NCI-H128 (cell line): ENCODE results near the gene ASPHD1.
"Not testable (repeated sequence)": the region's sequence is repeated elsewhere in the genome, so short reads cannot be mapped to it uniquely, and the experiment has no call there.

Experiments used
- DNase-seq: peaks from one replicate; lab custom pipeline; 2025; ENCODE audit not compliant: unreplicated experiment; lab: John Stamatoyannopoulos, UW

Gene ASPHD1, protein sequence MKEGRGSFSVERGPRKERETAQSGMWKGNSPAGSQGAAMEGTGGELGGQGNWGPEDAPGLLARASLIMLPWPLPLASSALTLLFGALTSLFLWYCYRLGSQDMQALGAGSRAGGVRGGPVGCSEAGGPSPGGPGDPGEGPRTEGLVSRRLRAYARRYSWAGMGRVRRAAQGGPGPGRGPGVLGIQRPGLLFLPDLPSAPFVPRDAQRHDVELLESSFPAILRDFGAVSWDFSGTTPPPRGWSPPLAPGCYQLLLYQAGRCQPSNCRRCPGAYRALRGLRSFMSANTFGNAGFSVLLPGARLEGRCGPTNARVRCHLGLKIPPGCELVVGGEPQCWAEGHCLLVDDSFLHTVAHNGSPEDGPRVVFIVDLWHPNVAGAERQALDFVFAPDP

DNA sequence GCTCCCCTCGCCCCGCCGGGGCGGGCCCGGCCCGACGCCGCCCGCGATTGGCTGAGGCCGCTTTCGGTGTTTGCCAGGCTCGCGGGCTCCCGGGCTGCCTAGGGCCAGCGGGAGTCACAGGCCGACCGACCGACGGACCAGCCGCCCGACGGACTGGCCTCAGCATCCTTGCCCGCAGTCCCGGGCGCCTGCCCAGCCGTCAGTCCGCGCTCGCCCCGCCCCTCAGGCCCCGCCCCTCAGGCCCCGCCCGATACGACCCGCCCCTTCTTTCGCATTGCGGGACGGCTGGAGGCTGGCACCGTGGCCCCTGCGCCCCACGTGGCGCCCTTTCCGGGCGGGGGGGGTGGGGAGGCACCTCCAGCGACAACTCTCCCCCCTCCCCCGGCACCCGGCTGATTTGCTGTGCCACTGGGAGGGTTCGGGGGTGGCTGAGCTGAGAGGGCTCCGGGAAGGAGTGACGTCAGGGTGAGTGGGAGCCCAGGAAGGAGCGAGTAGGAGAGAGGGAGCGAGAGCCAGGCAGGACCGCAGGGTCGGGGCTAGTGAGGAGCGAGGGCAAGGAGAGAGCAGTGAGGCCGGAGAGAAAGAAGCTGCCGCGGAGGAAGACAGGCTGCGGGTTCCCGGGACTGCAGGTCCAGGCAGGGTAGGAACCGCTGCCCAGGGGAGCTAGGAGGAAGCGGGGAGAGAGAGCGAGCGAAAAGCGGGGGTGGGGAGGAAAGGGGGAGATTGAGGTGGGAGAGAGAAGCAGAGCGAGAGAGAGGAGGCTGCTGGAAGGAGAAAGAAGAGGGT lies at the start of gene ASPHD1:
Gene ASPHD1, plus strand, starts transcription at position 387 of the 786 bp plus-strand sequence. CDS start 484 bp downstream, outside the sequence.
- DNase-seq: no peak

DNA sequence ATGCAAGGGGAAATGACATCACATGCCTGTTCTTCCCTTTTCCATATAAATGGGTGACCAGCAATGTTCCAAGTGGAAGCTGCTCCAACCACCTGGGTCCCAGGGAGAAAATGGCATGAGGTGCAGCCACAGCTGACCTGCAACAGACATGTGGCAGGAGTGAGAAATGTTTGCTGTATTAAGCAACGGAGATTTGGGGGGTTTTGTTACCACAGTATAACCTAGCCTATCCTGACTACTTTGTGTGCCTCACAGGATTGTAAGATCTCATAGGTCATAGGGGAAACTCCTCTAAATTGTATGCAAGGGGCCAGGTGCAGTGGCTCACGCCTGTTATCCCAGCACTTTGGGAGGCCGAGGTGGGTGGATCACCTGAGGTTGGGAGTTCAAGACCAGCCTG lies 49.3 kb upstream of the ASPHD1 start:
- no peak for DNase-seq

DNA sequence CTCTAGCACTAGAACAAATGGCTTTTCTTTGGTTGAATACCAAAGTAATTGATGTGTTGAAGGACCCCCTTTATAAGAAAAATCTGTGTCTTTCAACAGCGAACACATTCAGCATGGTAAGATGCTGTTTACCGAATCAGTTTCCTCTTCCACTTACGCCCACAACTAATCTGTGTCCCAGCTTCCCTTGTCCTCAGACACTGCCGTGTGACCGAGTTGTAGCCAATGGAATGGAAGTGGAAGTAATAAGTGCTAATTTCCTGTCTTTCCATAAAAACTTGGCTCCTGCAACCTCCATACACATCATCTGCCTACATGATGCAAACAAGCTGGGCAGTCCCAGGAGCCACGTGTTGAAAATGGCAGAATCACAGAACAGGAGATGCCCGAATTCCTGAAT lies 47.6 kb upstream of the ASPHD1 start:
- DNase-seq: no peak

DNA sequence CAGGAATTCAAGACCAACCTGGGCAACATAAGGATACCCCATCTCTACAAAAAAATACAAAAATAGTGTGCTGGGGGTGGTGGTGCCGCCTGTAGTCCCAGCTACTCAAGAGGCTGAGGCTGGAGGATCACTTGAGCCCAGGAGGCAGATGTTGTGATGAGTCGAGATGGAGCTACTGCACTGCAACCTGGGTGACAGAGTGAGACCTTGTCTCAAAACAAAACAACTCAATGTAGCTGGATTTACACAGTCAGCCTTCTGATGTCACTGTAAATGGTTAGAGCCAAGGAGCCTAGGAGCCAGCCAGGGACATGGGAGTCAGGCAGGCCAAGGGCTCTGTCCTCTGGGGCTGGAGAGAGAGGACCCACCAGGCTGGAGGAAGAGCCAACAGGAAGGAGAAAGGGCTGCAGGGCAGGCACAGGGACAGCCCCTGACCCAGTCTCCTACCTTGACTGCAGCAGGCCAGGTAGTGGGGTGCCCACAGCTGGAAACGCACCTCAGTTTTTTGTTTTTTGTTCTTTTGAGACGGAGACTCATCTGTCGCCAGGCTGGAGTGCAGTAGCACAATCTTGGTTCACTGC lies 45.7 kb upstream of the ASPHD1 start:
- DNase-seq: no peak

DNA sequence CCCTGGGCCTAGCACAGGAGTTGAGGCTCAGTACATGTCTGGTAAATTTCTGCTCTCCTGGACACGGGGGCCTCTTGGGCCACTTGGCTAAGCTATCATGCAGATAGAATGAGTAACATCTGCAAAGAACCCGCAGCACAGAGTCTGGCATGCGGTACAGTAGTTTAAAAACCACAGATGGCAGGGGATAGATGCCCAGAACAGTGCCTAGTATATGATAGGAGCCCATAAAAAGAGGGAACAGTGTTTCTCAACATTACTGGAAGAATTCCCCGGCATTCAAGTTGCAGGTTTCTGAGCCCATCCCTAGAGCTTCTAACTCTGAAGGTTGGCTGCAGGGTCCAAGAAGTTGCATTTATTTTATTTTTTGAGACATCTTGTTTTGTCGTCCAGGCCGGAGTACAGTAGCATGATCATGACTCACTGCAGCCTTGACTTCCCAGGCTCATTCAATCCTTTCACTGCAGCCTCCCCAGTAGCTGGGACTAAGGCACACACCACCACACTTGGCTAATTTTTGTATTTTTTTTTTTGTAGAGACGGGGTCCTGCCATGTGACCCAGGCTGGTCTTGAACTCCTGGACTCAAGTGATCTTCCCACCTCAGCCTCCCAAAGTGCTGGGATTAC lies 43.0 kb upstream of the ASPHD1 start:
- DNase-seq: no peak

DNA sequence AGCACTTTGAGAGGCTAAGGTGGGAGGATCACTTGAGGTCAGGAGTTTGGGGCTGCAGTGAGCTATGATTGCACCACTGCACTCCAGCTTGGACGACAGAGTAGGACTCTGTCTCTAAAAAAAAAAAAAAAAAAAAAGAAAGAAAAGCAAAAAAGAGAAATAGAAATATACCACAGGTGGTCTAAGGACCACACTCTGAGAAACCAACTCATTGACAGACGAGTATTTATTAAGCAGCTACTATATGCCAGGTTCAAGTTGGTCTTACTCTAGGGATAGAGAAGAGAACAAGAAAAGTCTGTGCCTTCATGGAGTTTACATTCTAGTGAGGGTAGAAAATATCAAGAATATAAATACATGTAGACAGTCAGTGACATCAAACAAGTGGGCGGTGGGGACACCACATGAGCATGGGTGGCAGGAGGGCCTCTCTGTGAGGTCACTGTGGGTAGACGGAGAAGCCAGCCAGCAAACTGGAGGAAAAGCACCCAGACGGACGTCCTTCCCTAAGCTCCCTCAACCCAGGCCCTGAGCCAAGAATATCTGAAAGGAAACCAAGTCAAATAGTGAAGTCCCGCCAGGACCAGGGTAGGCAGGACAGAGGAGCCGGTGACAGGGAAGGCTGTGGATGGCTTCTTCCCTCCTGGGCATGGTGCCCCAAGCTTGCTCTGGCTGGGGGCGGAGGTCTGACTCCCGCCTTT lies 42.0 kb upstream of the ASPHD1 start:
- DNase-seq: no peak

DNA sequence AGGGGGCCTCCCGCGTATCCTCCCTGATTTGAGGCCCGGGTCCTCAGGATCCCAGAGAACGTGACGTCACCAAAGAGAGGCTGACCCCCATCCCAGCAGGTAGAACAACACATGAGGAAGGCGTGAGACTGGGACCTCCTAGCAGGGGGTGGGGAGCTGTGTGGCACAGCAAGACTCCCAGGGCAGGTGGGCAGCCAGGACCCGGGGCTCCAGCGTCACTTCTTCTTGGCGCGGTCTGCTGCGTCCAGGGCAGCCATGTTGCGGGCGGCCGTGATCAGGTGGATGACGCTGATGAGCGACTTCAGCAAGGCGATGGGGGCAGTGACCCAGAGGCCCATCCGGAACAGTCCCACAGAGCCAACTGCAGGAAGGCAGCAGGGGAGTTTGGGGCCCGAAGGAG lies 41.3 kb upstream of the ASPHD1 start:
- DNase-seq: no peak

DNA sequence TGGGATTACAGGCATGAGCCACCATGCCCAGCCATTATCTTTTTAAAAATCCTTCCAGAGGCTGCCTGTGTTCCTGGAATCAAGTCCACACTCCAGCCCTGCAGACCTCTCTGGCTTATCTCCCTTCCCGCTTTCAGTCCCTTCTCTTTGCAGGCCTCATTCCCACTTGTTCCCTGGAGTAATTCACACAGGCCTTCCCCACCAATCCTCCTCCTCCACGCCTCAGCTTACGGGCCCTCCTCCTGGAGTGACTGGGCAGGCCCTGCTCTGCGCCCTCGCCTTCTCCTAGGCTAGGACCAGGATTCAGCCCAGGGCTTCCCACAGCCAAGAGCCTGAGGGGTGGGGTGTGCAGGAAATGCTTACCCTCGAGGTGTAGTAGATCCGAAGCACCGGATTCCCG lies 40.1 kb upstream of the ASPHD1 start:
- no peak for DNase-seq

DNA sequence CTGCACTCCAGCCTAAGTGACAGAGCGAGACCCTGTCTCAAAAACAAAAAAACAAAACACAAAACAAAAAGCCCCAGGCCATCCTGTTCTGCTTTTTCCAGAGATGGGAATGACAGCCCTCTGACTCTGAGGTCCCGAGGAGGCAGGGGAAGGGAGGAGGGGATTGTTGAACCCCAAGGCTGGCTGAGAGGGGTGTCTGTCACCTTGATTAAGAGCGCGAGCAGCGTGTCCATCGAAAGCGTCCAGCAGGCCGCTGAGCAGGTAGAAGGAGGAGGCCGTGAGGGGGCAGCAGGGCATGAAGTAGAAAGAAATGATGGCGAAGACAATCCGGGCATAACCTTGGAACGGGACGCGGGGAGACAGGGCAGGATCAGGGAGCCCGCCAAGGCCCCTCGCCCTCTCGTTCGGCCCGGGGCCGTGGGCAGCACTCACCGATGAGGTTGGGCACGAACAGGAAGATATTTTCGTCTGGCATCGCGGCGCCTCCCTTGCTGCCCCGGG lies 37.9 kb upstream of the ASPHD1 start:
- no peak for DNase-seq

DNA sequence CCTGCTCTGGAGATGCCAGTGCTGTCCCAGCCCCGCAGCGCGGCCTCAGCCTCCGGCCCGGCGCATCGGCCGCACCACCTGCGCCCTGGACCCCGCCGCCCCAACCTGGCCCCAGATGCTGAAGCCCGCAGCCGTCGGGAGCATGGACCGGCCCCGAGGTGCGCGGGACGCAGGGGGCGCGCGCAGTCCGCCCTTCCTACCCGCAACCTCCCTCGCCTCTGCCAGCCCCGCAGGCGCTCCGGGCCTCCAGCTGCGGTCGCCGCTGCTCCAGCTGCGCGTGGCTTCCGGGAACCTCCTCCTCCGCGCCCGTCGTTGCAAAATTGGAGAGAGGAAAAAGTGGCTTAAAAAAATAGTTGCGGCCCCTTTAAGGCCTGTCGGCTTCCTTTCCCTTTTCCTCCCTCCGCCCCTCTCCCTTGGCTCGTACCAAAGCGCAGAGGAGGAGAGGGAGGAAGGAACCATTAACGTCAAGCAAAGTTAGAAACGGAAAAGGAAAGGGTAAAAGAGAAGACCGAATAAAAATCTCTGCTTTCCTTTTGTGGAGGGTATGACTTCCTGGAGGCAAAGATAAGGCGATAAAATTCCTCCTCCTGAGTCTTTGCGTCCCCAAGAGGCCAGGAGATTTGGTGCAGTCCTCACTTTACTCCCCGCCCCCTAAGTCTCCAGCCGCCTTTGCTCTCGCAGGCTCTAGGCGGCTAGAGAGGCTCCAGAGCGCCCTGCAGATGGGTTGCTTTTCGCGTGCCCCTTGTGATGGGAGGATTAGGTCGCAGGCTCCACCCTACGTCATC lies 37.2 kb upstream of the ASPHD1 start, which contains the start of gene CDIPT:
Gene CDIPT, minus strand, starts transcription at position 343 of the 785 bp plus-strand sequence. CDS start 369 bp downstream, outside the sequence.
- peak; percentile 94 for DNase-seq

DNA sequence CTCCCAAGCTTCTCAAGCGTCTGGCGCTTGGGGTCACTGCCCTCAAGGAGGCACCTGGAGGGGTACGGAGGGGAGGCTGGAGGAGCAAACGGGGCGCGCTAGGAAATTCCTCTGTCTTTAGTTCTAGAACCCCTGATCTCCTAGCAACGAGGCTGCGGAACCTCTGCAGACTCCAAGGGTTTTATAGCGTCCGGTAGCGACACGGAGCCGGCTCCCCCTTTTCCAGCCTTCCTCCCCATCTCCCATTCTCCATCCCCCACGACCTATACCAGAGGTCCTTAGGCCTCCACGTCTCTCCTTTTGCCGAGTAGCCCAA lies 36.7 kb upstream of the ASPHD1 start:
- DNase-seq: no peak

DNA sequence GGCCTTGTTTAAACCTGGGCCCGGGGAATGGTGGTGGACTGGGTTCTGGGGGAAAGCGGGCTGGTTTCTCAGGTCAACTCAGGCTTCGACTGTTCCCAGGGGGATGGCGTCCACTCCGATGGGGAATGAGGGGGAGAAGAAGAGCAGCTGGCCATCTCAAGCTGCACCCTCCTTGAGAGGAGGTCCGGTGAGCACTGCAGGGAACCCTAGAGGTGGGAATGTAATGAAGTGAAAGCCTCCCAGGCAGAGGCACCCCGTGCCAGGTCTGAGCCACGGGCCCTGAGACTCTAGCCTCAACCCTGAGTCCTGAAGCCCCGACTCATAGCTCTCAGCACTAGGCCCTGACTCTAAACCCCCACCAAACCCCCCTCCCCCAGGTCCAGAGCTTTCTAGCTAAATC lies 36.1 kb upstream of the ASPHD1 start:
- DNase-seq: no peak

DNA sequence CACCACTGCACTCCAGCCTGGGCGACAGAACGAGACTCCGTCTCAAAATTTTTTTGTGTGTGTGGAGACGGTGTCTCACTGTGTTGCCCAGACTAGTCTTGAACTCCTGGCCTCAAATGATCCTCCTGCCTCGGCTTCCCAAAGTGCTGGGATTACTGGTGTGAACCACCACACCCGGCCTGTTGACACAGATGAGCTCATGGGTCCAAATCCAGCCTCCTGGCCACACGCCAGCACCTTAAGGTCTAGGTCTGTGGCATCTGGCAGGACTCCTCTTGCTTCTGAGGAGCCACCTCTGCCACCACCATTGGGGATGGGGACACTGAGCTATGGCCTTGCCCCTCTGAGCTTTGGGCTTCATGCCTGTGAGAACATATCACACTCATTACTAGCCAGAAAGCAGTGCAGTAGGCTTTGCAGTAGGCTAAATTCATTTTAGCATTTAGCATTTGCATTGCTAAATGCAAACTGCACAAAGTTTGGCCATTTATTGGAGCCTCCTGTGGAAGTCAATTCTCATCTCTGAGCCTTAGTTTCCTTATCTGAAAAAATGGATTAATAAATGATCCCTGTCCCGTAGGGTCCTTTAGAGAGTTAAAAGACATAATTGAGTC lies 31.8 kb upstream of the ASPHD1 start:
- DNase-seq: no peak

DNA sequence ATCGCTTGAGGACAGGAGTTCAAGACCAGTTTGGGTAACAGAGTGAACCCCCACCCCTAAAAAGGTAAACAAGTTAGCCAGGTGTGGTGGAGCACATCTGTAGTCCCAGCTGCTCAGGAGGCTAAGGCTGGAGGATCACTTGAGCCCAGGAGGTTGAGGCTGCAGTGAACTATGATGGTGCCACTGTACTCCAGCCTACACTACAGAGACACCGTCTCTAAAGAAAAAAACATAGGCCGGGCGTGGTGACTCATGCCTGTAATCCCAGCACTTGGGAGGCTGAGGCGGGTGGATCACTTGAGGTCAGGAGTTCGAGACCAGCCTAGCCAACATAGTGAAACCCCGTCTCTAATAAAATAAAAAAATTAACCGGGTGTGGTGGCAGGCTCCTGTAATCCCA lies 31.2 kb upstream of the ASPHD1 start:
- not testable (repeated sequence) for DNase-seq

DNA sequence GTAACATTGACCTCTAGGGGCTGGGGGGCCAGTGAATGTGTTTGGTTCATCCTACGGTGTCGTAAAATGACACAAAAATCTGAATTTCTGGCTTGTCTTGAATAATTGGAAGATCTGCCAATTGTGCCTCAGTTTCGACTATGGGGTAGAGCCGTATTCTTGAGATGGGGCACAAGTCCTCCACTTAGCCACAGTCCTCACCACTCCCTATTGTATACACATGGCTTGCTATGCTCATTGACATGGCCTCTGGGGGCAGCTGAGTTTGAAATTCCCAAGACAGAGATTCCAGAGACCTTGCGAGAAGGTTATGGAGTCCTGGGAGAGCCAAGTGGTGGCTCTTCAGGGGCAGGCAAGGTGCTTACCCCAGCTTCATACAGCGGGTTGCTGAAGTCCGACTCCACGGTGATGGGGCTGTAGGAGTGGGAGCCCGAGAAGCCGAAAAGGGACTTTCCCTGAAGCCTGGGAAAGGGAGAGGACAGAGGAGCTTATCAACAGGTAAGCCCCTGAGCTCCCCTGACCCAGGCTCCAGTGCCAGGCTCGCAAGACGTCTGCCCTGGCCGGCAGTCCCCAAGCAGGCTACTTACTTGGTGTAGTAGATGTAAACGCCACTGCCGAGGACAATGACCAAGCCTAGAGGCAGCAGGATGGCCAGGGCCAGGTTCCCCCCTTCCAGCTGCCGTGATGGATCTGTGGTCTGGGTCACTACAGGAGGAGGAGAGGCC lies 28.3 kb upstream of the ASPHD1 start:
- DNase-seq: no peak

DNA sequence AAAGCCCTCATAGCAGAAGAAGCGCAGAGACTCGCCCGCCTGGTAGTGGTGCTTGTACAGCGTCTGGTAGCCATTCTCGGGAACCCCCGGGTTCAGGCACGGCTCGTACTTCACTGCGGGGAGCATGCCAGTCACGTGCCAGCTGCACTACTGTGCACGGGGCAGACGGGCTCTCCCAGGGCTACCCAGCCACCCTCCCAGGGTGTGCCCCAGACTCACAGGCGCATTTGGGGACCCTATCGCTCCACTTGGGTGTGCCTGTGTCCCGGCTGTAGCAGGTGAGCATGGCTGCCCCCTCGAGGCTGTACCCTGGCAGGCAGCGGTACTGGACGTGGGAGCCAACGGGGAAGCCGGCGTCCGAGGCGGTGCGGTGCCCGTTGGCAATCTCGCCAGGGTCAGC lies 27.0 kb upstream of the ASPHD1 start:
- DNase-seq: no peak

DNA sequence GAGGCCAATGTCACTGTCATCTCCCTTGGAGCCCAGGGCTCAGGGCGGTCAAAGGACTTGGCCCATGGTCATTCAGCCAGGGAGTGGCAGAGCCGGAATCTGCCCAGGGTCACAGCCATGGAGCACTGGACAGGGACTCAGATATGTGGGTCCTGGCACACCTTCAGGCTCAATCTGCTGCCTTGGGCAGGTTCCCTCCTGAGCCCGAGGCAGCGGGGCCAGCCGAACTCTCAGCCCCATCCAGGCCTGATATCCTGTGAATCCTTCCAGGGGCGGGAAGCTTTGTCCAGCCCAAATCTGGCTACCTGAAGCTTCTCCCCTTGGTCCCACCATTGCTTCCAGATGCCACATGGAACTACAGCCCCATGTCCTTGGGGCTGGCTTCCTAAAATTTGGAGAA lies 25.1 kb upstream of the ASPHD1 start:
- no peak for DNase-seq

DNA sequence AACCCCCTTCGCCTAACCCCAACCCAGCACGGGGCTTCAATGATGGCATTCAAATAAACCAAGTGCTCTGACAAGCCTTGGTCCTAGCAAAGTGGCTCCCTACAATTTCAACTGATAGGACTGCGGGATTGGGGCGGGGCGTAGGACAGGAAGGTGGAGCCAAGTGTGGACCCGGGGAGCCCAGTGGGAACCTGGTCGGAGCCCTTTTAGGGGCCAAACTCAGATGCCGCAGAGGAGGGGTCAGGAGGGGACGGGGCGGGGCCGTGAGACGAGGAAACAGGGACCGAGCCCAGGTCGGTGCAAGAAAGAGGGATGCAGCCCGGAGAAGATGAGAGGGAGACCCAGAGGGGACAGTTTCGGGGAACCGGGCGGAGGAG lies 24.1 kb upstream of the ASPHD1 start:
- DNase-seq: no peak
